Ishikawa (cell line): Measurements from ENCODE around the gene PALLD.

Experiments
- CEBPB ChIP-seq: IDR thresholded peaks from 2 replicates; pipeline ENCODE4 v1.6.1; 2012
- CREB1 ChIP-seq: IDR thresholded peaks from 2 replicates; pipeline ENCODE4 v1.6.1; 2012; ENCODE audit warnings: low read depth
- EGR1 ChIP-seq: IDR thresholded peaks from 2 replicates; pipeline ENCODE4 v1.6.1; 2012
- EP300 ChIP-seq: IDR thresholded peaks from 2 replicates; pipeline ENCODE4 v1.6.1; 2012; ENCODE audit warnings: borderline replicate concordance
- FOXM1 ChIP-seq: IDR thresholded peaks from 2 replicates; pipeline ENCODE4 v1.6.1; 2012; ENCODE audit warnings: low read depth, borderline replicate concordance
- MAX ChIP-seq: IDR thresholded peaks from 2 replicates; pipeline ENCODE4 v1.6.1; 2012
- NFIC ChIP-seq: IDR thresholded peaks from 2 replicates; pipeline ENCODE4 v1.6.1; 2012
- RAD21 ChIP-seq: IDR thresholded peaks from 2 replicates; pipeline ENCODE4 v1.6.1; 2012; ENCODE audit warnings: low read depth
- TAF1 ChIP-seq: IDR thresholded peaks from 2 replicates; pipeline ENCODE4 v1.6.1; 2012; ENCODE audit warnings: low read depth, mild to moderate bottlenecking
- TCF12 ChIP-seq: IDR thresholded peaks from 2 replicates; pipeline ENCODE4 v1.6.1; 2012; ENCODE audit warnings: low read depth
- TEAD4 ChIP-seq: IDR thresholded peaks from 2 replicates; pipeline ENCODE4 v1.6.1; 2012
- USF1 ChIP-seq: IDR thresholded peaks from 2 replicates; pipeline ENCODE4 v1.6.1; 2012
- YY1 ChIP-seq: IDR thresholded peaks from 2 replicates; pipeline ENCODE4 v1.6.1; 2012; ENCODE audit warnings: low read depth
- ZBTB7A ChIP-seq: IDR thresholded peaks from 2 replicates; pipeline ENCODE4 v1.6.1; 2012; ENCODE audit warnings: low read depth
- TF ChIP-seq, protein P1 (sequence below): IDR thresholded peaks from 2 replicates; pipeline ENCODE4 v1.6.1; 2012; ENCODE audit warnings: low read depth, mild to moderate bottlenecking

PALLD gene

GRCh38 chr4:168930413-168931196 is 433.8 kb downstream of the PALLD start:
- TF ChIP-seq EGR1 (no peak), RAD21 (no peak), NFIC (no peak), TCF12 (no peak)

GRCh38 chr4:168931215-168931650 is 434.4 kb downstream of the PALLD start:
- TF ChIP-seq TAF1 (no peak), USF1 (peak; percentile 45; the same call in 1 of the 2 replicates)

GRCh38 chr4:168932138-168932537 is 435.3 kb downstream of the PALLD start:
- no peak for TF ChIP-seq TCF12

GRCh38 chr4:168933423-168933822 is 436.6 kb downstream of the PALLD start:
- TF ChIP-seq, protein P1, sequence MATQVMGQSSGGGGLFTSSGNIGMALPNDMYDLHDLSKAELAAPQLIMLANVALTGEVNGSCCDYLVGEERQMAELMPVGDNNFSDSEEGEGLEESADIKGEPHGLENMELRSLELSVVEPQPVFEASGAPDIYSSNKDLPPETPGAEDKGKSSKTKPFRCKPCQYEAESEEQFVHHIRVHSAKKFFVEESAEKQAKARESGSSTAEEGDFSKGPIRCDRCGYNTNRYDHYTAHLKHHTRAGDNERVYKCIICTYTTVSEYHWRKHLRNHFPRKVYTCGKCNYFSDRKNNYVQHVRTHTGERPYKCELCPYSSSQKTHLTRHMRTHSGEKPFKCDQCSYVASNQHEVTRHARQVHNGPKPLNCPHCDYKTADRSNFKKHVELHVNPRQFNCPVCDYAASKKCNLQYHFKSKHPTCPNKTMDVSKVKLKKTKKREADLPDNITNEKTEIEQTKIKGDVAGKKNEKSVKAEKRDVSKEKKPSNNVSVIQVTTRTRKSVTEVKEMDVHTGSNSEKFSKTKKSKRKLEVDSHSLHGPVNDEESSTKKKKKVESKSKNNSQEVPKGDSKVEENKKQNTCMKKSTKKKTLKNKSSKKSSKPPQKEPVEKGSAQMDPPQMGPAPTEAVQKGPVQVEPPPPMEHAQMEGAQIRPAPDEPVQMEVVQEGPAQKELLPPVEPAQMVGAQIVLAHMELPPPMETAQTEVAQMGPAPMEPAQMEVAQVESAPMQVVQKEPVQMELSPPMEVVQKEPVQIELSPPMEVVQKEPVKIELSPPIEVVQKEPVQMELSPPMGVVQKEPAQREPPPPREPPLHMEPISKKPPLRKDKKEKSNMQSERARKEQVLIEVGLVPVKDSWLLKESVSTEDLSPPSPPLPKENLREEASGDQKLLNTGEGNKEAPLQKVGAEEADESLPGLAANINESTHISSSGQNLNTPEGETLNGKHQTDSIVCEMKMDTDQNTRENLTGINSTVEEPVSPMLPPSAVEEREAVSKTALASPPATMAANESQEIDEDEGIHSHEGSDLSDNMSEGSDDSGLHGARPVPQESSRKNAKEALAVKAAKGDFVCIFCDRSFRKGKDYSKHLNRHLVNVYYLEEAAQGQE, result peak; percentile 66
- TF ChIP-seq TCF12 (no peak), EGR1 (no peak)

GRCh38 chr4:168942985-168943384 is 446.1 kb downstream of the PALLD start:
- TF ChIP-seq CEBPB (peak; percentile 57), NFIC (no peak), RAD21 (peak; percentile 74)

- TF ChIP-seq TCF12 (no peak), USF1 (no peak), NFIC (no peak), YY1 (no peak), ZBTB7A (no peak), RAD21 (no peak)
Observed at GRCh38 chr4:168945291-168945690, 448.4 kb downstream of the PALLD start.

DNA sequence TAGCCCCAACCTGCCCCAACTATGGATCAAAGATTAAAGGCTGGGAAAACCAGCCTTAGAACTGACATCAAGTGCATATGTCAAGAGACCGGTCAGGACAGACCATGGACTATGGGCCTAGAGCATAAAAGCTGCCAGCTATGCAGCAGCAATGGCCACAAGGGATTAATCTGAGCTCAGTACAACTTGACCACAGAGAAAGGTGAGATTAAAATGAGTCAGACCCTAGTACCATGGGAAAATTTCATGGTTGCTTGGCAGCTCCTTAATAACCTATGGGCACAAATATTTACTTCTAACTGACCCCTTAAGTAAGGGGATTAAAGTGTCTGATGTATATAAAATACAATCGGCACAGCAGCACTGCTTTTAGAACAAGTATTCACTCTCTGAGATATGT is 458.8 kb downstream of the PALLD start:
- TF ChIP-seq ZBTB7A, result no peak

- no peak for TF ChIP-seq MAX
- TF ChIP-seq YY1, result no peak
- TF ChIP-seq NFIC, result no peak
Observed at GRCh38 chr4:168960716-168961115, 463.9 kb downstream of the PALLD start.

DNA sequence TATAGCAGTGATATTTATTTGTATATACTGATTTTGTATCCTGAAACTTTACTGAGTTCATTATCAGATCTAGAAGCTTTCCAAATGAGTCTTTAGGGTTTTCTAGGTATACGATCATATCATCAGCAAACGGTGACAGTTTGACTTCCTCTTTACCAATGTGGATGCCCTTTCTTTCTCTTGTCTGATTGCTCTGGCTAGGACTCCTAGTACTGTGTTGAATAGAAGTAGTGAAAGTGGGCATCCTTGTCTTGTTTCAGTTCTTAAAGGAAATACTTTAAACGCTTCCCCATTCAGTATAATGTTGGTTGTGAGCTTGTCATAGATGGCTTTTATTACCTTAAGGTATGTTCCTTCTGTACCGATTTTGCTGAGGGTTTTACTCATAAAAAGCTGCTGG is 475.7 kb downstream of the PALLD start:
- no peak for TF ChIP-seq FOXM1
- TF ChIP-seq, protein P1, result no peak
- TF ChIP-seq TCF12, result no peak
- no peak for TF ChIP-seq NFIC
- no peak for TF ChIP-seq CREB1
- no peak for TF ChIP-seq EGR1
- TF ChIP-seq TEAD4, result no peak
- no peak for TF ChIP-seq MAX
- no peak for TF ChIP-seq EP300
- TF ChIP-seq ZBTB7A, result no peak
- no peak for TF ChIP-seq RAD21
- TF ChIP-seq USF1, result no peak
- no peak for TF ChIP-seq YY1
- no peak for TF ChIP-seq TAF1
- no peak for TF ChIP-seq CEBPB
